GM10847 (cell line): ENCODE results near the gene NEMF.

Experiments used
- POLR2A ChIP-seq: IDR thresholded peaks from 2 replicates; pipeline ENCODE4 v1.6.1; 2011; ENCODE audit not compliant: insufficient read length; ENCODE audit errors: extremely low read depth

NEMF gene

DNA sequence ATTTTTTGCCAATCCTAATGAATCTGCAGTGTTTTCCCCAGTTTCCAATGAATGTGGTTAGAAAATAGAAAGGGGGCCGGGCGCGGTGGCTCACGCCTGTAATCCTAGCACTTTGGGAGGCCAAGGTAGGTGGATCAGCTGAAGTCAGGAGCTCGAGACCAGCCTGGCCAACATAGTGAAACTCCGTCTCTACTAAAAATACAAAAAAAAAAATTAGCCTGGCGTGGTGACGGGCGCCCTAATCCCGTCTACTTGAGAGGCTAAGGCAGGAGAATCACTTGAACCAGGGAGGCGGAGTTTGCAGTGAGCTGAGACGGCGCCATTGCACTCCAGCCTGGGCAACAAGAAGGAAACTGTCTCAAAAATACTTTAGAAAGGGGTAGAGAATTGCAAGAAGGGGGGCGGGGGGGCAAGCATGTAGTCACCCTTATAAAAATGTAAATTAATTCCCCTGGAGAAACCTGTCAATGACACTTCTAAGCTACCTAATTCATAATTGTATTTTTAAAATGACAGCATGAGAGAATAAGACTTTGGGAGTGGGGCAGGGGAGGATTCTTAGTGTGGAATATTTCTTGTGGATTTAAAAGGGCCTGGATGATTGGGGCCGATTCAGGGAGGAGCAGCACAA, 82.9 kb downstream of the NEMF start:
- TF ChIP-seq POLR2A = no peak

DNA sequence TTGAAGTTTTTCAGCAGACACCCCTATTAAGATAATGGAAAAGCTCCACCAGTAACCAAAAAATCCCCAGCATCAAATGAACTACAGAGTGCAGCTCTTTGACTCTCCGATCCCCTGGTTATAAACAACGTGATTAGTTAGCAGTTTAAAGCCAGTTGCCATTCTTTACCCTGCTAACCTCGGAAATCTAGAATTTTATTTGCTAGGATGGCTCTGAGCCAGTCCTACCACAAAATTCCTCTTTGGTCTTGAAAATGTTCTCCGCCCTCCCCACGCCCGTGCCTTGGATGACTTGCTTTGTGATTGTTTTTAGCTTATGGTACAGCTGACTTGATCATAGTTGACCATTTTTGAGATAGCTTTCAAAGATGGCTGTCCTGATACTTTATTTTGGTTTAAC, 83.4 kb downstream of the NEMF start:
- no peak for TF ChIP-seq POLR2A

DNA sequence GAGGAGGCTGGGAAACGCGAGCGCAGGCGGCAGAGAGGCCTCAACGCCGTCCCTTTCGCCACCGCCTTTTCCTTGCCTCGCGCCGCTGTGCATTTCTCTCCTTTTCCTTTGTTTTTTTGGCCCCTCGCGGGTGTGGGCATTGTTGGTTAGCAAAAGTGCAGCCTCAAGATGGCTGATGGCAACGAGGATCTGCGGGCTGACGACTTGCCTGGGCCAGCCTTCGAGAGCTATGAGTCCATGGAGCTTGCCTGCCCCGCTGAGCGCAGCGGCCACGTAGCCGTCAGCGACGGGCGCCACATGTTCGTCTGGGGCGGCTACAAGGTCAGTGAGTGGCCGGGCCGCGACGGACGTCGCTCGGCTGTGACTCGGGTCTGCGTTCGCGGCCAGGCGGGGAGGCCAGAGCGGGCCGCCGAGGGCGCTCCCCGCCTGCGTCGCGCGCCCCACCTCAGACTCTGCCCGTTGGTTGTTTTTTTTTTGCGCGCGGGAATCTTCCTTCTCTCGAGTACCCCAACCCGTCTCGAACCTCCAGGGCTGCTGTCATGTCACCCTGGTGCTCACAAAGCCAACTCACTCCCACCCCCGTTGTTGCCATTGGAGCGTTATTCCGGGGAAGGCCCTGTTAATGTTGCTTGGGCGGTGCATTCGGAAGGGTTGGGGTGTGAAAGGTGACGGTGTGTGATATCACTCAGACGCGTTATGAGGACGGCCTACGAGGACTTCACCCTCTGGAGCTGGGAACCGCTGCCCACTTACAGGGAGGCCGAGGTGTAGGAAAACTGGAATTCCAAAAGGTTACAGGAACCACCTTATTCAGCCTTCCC, 84.1 kb downstream of the NEMF start:
- TF ChIP-seq POLR2A = no peak

DNA sequence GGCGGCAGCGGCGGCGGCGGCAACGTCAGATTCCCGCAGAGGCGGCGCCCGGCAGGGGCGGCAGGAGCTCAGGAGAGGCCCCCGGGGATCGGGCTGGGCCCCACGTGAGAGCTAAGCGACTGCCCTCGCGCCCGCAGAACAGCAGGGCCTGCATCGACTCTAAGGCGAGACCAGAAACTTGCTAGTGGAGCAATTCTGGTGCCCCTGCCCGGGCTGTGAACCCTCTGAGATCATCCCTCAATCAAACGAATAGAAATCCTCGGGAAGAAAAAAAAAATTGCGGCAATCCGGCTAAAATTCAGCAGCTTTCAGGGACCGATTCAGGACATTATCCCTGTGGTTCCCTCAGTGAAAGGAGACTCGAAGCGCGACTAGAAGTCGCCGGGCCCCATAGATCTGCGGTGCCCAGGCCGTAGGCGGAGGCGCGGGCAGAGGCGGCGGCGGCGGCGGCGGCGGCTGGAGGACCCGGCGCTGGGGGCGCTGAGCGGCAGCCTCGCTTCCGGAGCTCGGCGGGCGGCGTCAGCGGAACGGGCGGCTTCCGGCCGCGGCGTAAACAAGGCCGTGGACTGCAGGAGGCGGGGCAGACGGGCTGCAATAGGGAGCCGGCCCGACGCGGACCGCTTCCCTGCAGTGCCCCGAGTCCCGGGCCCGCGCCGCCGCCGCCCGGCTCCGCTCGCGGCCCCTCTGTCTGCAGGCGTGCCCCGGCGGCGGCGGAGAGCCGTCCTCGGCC, 84.9 kb downstream of the NEMF start, which contains the start of gene KLHDC2:
TSS of gene KLHDC2 (plus strand) at position 583 of the 730 bp plus-strand sequence. CDS start 316 bp downstream, outside the sequence.
- TF ChIP-seq POLR2A = peak; percentile 58

DNA sequence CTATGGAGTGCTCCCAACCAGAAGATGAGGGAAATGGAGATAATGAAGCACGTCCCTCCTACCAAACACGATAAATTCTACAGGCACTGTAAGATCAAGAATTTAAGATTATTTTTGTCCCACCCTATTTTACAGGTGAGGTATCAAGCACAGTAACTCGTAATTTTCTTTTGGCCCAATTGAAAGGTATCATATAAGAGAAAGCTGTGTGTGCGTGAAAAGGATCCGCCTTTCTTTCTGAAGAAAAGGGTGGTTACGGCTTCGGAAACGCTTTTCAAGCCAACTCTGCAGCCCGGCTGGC, 85.4 kb downstream of the NEMF start:
- TF ChIP-seq POLR2A = no peak

DNA sequence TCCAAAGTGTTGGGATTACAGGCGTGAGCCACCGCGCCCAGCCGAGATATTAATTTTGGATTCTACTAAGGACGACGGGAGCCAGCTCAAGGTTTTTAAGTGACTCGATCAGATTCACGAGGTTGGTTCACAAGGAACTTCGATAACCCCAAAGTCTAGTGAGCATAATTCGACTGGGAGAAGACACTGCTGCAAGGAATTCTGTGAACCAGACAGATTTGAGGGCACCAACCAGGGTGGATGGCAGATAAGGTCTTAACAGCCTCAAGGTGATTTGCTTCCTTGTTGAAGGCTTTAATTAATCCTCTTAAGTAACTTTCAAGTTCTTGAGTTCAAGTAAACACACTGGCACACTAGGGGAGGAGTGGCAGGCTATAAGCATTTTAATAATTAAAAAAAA, 85.7 kb downstream of the NEMF start:
- no peak for TF ChIP-seq POLR2A

DNA sequence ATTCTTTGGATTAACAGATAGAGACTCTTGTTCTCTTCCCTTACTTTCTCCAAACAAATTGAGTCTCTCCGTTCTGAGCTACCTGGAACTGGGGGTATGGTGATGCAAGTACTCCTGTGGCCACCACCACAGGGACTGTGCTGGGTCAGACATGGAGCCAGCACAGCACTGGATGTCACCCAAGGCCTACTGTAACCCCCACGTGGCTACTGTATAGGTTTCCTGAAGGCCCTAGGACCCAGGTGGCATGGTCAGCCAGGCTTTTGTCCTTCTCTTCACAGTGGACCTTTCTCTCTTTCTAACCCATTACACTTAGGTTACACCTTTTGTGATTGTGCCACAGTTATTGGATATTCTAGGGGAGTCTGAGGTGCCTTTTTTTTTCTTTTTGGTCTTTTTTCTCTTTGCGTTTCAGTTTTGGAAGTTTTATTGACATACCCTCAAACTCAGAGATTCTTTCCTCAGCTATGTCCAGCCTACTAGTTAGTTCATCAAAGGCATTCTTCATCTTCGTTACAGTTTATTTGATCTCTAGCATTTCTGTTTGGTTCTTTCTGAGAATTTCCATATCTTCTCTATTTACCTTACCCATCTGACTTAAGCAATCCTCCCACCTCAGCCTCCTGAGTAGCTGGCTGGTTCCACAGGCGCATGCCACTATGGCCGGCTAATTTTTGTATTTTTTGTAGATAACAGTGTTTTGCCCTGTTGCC, 90.6 kb downstream of the NEMF start:
- TF ChIP-seq POLR2A = no peak

DNA sequence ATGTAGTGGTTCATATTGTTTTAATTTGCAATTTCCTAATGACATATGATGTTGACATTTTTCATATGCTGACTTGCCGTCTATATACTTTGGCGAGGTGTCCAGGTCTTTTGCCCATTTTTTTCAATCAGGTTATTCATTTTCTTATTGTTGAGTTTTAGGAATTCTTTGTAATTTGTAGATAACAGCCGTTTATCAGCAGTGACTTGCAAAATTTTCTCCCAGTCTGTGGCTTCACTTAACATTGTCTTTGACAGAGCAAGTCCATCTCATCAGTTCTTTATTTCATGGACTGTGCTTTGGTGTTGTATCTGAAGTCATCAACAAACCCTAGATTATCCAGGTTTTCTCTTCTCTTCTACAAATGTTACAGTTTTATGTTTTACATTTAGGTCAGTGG, 97.2 kb downstream of the NEMF start:
- no peak for TF ChIP-seq POLR2A

DNA sequence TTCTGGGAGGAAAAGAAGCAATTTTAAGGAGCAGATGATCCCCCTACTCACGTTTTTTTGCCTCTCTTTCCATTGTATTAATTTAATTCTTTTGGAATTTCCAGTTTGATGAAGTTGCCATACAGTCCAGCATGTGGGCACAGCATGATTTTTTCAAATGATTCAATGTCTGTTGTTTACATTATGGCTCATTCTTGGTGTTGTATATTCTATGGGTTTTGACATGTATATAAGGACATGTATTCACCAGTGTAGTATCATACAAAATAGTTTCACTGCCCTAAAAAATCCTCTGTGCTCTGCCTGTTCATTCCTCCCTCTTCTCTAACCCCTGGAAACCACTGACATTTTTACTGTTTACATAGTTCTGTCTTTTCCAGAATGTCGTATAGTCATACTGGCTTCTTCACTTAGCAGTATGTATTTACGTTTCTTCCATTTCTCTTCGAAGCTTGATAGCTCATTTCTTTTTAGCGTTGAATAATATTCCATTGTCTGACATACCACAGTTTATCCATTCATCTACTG, 98.0 kb downstream of the NEMF start:
- TF ChIP-seq POLR2A = no peak

DNA sequence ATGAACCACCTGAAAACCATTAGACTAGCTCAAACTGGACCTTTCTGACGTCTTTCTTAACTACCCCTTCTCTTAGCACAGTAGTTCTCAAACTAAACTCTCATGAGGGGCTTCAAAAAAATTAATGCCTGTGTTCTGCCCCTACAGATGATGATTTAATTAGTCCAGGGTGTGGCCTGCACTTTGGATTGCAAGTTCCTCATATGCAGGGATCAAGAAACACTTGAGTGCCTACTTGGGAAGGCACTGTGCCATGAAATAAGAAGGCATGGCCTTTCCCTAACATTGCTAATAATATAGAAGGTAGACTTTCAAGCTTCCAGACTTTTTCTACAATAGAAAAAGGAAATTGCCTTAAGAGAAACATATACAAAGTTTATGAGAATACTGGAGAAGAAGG, 107.4 kb downstream of the NEMF start:
- no peak for TF ChIP-seq POLR2A

DNA sequence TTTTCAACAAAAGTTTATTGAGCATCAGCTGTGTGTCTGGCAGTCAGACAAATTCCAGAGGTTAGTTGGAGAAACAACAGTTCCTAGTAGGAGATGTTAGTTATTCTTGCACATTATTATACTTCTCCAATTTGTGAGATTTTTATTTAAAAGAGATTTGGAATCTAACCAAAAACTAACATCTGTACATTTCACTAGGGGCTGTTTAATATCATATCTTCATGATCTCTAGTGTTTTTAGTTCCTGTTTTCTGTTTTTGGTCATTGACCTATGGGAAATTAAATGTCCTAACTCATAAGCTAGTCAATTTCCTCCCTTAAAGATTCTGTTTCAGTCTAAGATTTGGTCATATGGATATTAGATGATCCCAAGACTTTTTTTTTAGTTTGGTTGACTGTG, 118.8 kb downstream of the NEMF start:
- no peak for TF ChIP-seq POLR2A

DNA sequence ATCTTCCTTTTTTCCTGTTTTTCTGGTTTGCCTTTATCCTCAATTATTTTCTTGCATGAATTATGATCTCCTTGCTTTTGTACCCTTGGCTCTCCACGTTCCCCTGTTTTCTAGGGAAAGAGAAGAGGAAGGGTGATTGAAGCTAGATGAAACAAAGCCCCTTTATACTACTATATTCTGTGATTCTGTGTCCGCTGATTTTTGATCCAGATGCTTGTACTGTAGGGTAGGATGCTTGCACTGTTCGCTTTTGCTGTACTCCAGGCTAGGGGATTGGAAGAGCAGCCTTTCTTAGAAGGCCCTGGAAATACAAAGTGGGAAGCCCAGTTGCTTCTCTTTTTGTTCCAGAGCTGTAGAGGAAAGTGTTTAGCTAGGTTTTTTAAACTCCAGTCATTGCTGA, 119.7 kb downstream of the NEMF start:
- TF ChIP-seq POLR2A = no peak
